Activated T-cell treated with anti-CD3 and anti-CD28 coated beads, Interleukin-2, amount 50 U/mL, for 72 hours (primary cell): ENCODE results near the gene MUC16. TPM values are rescaled to one million over a fixed set of nuclear protein-coding genes. Genes with fewer than 3 reads are reported as not detected.
A peak's percentile ranks its signal among the peaks of the same experiment; 100 is the strongest.
"Not testable (repeated sequence)": the region's sequence is repeated elsewhere in the genome, so short reads cannot be mapped to it uniquely, and the experiment has no call there.

Source experiments
- ATAC-seq, 2 donors: fragments of 150-1000 bp; cut with Tn5 transposase; replicated peaks in 1 of 2; 2 replicates each; pipeline ENCODE4 v1.10.0; 2021; ENCODE audit warnings: moderate library complexity in 2 of 2, mild to moderate bottlenecking in 1 of 2
- DNase-seq, 2 donors: peaks; one replicate each; pipeline ENCODE4 v3.0.0; 2021 to 2022; ENCODE audit warnings: mixed read lengths in 1 of 2
- H3K27ac Mint-ChIP-seq: one replicate; pipeline ENCODE4 v1.8.0; 2022; ENCODE audit warnings: mild to moderate bottlenecking, moderate library complexity, mixed read lengths
- H3K27me3 Mint-ChIP-seq: one replicate; pipeline ENCODE4 v1.8.0; 2022; ENCODE audit warnings: low read depth, mixed read lengths
- H3K36me3 Mint-ChIP-seq, 2 donors: one replicate each; pipeline ENCODE4 v1.8.0; 2022; ENCODE audit warnings: mixed read lengths in 2 of 2, mild to moderate bottlenecking in 1 of 2; ENCODE audit not compliant: insufficient read depth in 2 of 2
- H3K4me1 Mint-ChIP-seq: one replicate; pipeline ENCODE4 v1.8.0; 2022; ENCODE audit warnings: low read depth, mixed read lengths
- H3K4me3 Mint-ChIP-seq, 2 donors: one replicate each; pipeline ENCODE4 v1.8.0; 2022; ENCODE audit warnings: mild to moderate bottlenecking in 2 of 2, mixed read lengths in 2 of 2, moderate library complexity in 2 of 2
- H3K9me3 Mint-ChIP-seq, 2 donors: one replicate each; pipeline ENCODE4 v1.8.0; 2022; ENCODE audit warnings: mixed read lengths in 2 of 2
- total RNA-seq, 2 donors: library from RNA; stranded (reverse); gene quantifications; one replicate each; pipeline ENCODE4 v1.2.3, GENCODE V29; 2022

Gene MUC16
- total RNA-seq, result under 1 TPM in 1 of 2 donors, not detected in 1; 0.05 TPM

GRCh38 chr19:9009935-9010651 is at the start of gene MUC16:
Gene MUC16, minus strand, starts transcription at chr19:9010409.
- Mint-ChIP-seq H3K4me3 (no peak within 1 kb of the TSS), H3K27ac (no peak within 1 kb of the TSS), H3K4me1 (no peaks in the 10 kb centered on the region), H3K9me3 (no peaks in the 10 kb centered on the region), H3K27me3 (no peaks in the 10 kb centered on the region), H3K36me3 (no peaks in the 10 kb centered on the region)
- no peak for DNase-seq
- ATAC-seq, result peak in 1 of 2 donors; percentile 64

- no peaks in the 10 kb centered on the region for H3K27me3 Mint-ChIP-seq
- no peaks in the 10 kb centered on the region for H3K4me1 Mint-ChIP-seq
- H3K9me3 Mint-ChIP-seq, result no peaks in the 10 kb centered on the region
- no peaks in the 10 kb centered on the region for H3K36me3 Mint-ChIP-seq
- DNase-seq (no peak), ATAC-seq (no peak)
- H3K4me3 Mint-ChIP-seq, result no peak overlapping the region
- no peak overlapping the region for H3K27ac Mint-ChIP-seq
These were observed 48.9 kb upstream of the MUC16 start for GRCh38 chr19:9058905-9059667.

DNA sequence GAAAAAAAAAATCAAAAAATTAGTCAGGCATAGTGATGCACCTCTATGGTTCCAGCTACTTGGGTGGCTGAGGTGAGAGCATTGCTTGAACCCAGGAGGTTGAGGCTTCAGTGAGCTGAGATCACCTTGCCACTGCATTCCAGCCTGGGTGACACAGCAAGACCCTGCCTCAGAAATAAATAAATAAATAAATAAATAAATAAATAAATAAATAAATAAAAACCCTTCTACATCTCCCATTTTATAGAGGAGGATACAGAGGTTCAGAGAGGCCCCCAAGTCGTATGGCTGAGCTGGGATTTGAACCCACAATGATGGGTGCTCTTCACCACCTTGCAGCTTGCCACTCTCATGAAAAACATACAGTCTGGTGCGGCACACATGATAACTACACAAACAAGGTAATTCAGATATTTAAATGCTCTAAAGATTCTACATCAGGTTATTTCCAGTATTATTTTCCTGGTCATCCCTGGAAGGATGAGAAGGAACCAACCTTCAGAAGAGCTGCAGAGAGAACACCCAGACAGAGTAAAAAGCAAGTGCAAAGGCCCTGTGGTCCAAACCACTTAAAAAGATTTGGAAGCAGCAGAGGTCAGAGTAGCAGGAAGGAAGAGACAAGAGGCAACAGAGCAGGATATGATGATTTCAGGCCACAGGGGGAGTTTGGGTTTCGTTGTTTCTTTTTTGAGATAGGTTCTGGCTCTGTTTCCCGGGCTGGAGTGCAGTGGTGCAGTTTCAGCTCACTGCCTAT is 47.5 kb upstream of the MUC16 start:
- ATAC-seq, result no peak
- no peak for DNase-seq
- no peaks in the 10 kb centered on the region for H3K36me3 Mint-ChIP-seq
- H3K4me1 Mint-ChIP-seq, result no peaks in the 10 kb centered on the region
- no peaks in the 10 kb centered on the region for H3K27me3 Mint-ChIP-seq
- H3K27ac Mint-ChIP-seq, result no peak overlapping the region
- H3K9me3 Mint-ChIP-seq, result no peaks in the 10 kb centered on the region
- H3K4me3 Mint-ChIP-seq, result no peak overlapping the region

DNA sequence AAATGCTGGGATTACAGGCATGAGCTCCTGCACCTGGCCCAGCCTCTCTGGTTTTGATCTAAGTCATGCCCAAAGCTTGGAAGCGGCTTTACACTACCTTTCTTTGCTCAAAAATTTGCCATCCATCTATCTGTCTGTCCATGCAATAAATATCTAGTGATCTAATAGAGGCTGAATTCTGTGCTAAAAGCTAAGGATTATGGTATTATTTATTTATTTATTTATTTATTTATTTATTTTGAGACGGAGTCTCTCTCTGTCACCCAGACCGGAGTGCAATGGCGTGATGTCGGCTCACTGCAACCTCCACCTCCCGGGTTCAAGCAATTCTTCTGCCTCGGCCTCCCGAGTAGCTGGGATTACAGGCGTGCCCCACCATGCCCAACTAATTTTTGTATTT is 45.9 kb upstream of the MUC16 start:
- not testable (repeated sequence) for H3K9me3 Mint-ChIP-seq, DNase-seq, H3K4me3 Mint-ChIP-seq, H3K4me1 Mint-ChIP-seq, ATAC-seq, H3K27ac Mint-ChIP-seq, H3K27me3 Mint-ChIP-seq, H3K36me3 Mint-ChIP-seq

DNA sequence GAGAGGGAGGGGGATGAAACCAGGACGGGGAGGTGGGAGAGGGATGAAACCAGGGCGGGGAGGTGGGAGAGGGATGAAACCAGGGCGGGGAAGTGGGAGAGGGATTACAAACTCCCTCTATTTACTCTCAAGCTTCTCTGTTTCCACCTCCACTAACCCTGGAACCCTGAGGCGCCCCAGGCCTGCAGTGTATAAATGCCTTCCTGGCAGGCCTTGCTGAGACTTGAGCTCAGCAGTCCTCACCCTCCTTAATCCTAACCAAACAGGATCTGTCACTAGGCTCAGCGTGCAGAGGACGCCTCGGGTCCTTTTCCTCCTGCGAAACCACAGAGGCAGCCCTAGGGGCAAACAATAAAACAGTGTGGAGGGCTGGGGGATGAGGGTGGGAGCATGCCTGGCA is 44.6 kb upstream of the MUC16 start:
- no peak for DNase-seq
- no peak for ATAC-seq
- no peaks in the 10 kb centered on the region for H3K4me1 Mint-ChIP-seq
- no peak overlapping the region for H3K27ac Mint-ChIP-seq
- no peaks in the 10 kb centered on the region for H3K9me3 Mint-ChIP-seq
- H3K4me3 Mint-ChIP-seq, result no peak overlapping the region
- H3K27me3 Mint-ChIP-seq, result no peaks in the 10 kb centered on the region
- no peaks in the 10 kb centered on the region for H3K36me3 Mint-ChIP-seq

DNA sequence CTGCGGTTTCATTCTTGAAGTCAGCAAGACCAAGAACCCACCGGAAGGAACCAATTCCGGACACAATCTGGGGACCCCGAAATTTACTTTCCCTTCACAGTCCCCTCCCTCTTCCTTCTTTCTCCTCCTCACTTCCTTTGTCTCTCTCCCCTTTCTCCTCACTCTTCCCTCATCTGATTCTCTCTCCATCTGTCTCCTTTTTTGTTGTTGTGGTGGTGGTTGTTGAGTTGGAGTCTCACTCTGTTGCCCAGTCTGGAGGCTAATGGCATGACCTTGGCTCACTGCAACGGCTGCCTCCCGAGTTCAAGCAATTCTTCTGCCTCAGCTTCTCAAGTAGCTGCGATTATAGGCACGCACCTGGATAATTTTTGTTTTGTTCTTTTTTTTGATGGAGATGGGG is 44.0 kb upstream of the MUC16 start:
- DNase-seq, result no peak
- Mint-ChIP-seq H3K27ac (no peak overlapping the region), H3K36me3 (no peaks in the 10 kb centered on the region), H3K27me3 (no peaks in the 10 kb centered on the region), H3K4me1 (no peaks in the 10 kb centered on the region), H3K4me3 (no peak overlapping the region), H3K9me3 (no peaks in the 10 kb centered on the region)
- ATAC-seq, result no peak

DNA sequence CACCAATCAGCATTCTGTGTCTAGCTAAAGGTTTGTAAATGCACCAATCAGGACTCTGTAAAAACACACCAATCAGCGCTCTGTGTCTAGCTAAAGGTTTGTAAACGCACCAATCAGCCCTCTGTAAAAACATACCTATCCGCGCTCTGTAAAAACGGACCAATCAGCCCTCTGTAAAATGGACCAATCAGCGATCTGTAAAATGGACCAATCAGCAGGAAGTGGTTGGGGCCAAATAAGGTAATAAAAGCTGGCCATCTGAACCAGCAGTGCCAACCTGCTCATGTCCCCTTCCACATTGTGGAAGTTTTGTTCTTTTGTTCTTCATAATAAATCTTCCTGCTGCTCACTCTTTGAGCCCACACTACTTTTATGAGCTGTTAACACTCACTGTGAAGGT is 43.5 kb upstream of the MUC16 start:
- H3K4me3 Mint-ChIP-seq, H3K27me3 Mint-ChIP-seq, H3K36me3 Mint-ChIP-seq, ATAC-seq, DNase-seq, H3K9me3 Mint-ChIP-seq, H3K27ac Mint-ChIP-seq, H3K4me1 Mint-ChIP-seq: not testable (repeated sequence)

- DNase-seq (no peak), ATAC-seq (no peak)
- Mint-ChIP-seq H3K4me3 (no peak overlapping the region), H3K27ac (no peak overlapping the region), H3K36me3 (no peaks in the 10 kb centered on the region), H3K4me1 (no peaks in the 10 kb centered on the region), H3K9me3 (no peaks in the 10 kb centered on the region), H3K27me3 (no peaks in the 10 kb centered on the region)
These were observed 42.7 kb upstream of the MUC16 start for GRCh38 chr19:9052894-9053293.

DNA sequence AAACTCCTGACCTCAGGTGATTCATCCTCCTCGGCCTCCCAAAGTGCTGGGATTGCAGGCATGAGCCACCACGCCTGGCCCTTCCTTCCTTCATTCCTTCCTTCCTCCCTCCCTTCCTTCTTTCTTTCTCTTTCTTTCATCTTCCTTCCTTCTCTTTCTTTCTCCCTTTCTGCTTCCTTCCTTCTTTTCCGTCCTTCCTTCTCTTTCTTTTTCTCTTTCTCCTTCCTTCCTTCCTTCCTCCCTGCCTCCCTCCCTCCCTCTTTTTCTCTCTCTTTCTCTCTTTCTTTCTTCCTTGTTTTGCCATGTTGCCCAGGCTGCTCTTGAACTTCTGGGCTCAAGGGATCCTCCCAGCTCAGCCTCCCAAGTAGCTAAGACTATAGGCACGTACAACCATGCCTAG is 36.5 kb upstream of the MUC16 start:
- H3K4me3 Mint-ChIP-seq, result no peak overlapping the region
- H3K27me3 Mint-ChIP-seq, result peaks cover 7% of the 10 kb centered on the region
- H3K36me3 Mint-ChIP-seq, result no peaks in the 10 kb centered on the region
- no peak overlapping the region for H3K27ac Mint-ChIP-seq
- ATAC-seq, result no peak
- H3K4me1 Mint-ChIP-seq, result no peaks in the 10 kb centered on the region
- H3K9me3 Mint-ChIP-seq, result no peaks in the 10 kb centered on the region
- no peak for DNase-seq

DNA sequence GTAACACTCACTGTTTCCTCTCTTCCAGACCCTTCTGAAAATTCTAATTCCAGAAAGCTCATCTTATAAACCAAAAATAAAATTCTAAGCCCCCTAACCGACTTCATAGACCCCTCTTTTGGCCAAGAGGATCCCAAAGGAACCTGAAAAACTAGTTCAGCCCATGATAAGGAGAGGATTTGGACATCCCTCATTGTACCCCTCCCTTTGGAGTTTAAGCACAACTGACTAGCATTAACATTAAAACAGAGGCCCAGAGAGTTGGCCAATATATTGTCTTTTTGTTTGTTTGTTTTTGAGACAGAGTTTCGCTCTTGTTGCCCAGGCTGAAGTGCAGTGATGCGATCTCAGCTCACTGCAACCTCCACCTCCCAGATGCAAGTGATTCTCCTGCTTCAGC is 34.2 kb upstream of the MUC16 start:
- Mint-ChIP-seq H3K9me3 (no peaks in the 10 kb centered on the region), H3K27ac (no peak overlapping the region), H3K4me1 (no peaks in the 10 kb centered on the region), H3K4me3 (no peak overlapping the region), H3K36me3 (no peaks in the 10 kb centered on the region), H3K27me3 (peaks cover 11% of the 10 kb centered on the region)
- DNase-seq (no peak), ATAC-seq (no peak)

DNA sequence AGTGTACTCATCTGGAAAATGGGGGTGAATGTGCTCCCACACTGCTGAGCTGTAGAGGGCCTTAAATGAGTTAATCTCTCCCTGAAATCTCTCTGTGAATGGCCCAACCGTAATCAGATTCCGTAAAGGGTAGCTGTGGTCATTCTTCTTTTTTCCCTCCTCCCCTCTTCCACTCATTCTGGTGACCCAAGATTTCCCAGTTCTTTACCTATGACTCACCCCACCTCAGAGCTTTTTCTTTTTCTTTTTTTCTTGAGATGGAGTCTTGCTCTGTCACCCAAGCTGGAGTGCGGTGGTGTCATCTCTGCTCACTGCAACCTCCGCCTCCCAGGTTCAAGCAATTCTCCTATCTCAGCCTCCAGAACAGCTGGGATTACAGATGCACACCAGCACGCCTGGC is 33.3 kb upstream of the MUC16 start:
- no peak overlapping the region for H3K4me3 Mint-ChIP-seq
- H3K9me3 Mint-ChIP-seq, result no peaks in the 10 kb centered on the region
- H3K4me1 Mint-ChIP-seq, result no peaks in the 10 kb centered on the region
- H3K27ac Mint-ChIP-seq, result no peak overlapping the region
- ATAC-seq (no peak), DNase-seq (no peak)
- peaks cover 11% of the 10 kb centered on the region for H3K27me3 Mint-ChIP-seq
- no peaks in the 10 kb centered on the region for H3K36me3 Mint-ChIP-seq

DNA sequence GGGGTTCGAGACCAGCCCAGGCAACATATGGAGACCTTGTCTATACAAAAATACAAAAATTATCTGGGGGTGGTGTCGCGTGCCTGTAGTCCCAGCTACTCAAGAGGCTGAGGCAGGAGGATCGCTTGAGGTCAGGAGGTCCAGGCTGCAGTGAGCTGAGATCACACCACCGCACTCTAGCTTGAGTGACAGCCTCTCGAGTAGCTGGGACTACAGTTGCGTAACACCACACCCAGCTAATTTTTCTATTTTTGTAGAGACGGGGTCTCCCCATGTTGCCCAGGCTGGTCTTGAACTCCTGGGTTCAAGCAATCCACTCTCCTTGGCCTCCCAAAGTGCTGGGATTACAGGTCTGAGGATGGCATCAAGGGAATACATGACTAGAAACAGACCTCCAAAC is 30.8 kb upstream of the MUC16 start:
- ATAC-seq, result no peak

DNA sequence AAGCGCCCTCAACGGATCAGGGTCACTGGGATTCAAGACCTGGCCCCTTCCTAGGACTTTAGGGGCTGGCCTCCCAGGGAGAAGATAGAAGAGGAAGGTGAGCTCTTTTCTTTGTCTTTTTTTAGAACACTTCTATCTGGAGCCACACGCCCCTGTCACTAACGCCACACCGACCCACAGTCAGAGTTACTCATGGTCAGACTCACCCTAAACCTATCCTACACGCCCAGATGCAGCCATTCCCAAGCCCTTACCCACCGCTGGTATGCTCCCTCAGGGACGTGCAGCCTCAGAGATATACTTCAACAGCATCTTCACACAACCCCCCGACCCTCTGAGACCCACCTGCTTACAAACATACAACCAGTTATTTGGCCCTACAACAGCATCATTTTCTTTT is 29.9 kb upstream of the MUC16 start:
- H3K27ac Mint-ChIP-seq, result no peak overlapping the region
- no peak for ATAC-seq
- no peaks in the 10 kb centered on the region for H3K9me3 Mint-ChIP-seq
- no peaks in the 10 kb centered on the region for H3K36me3 Mint-ChIP-seq
- H3K27me3 Mint-ChIP-seq, result peaks cover 13% of the 10 kb centered on the region
- DNase-seq, result no peak
- no peaks in the 10 kb centered on the region for H3K4me1 Mint-ChIP-seq
- no peak overlapping the region for H3K4me3 Mint-ChIP-seq

More for the DNA sequence above, 30.8 kb upstream of the MUC16 start:
- H3K27ac Mint-ChIP-seq, result no peak overlapping the region
- peaks cover 13% of the 10 kb centered on the region for H3K27me3 Mint-ChIP-seq
- no peak overlapping the region for H3K4me3 Mint-ChIP-seq
- H3K9me3 Mint-ChIP-seq, result no peaks in the 10 kb centered on the region
- no peaks in the 10 kb centered on the region for H3K36me3 Mint-ChIP-seq
- no peak for DNase-seq
- H3K4me1 Mint-ChIP-seq, result no peaks in the 10 kb centered on the region
